HepG2 (cell line): ENCODE data around the gene SLC25A22. TPM values are rescaled to one million over a fixed set of nuclear protein-coding genes. Genes with fewer than 3 reads are reported as not detected.

ENCODE experiments used
- ATAD3A ChIP-seq: sonication (generic); formaldehyde crosslinking; IDR thresholded peaks from 2 replicates; pipeline ENCODE4 v1.4.0; 2020; ENCODE audit warnings: missing genetic modification reagents
- DNMT3B ChIP-seq: conservative IDR thresholded peaks from 2 replicates; pipeline ENCODE4 v1.6.1; 2016; ENCODE audit warnings: missing biosample characterization, control low read depth
- FOXC1 ChIP-seq: sonication (generic); formaldehyde crosslinking; IDR thresholded peaks from 2 replicates; pipeline ENCODE4 v1.8.0; 2022; ENCODE audit warnings: mild to moderate bottlenecking, missing genetic modification reagents, borderline replicate concordance
- FOXM1 ChIP-seq: sonication (generic); formaldehyde crosslinking; IDR thresholded peaks from 2 replicates; pipeline ENCODE4 v1.5.0; 2020; ENCODE audit warnings: missing genetic modification reagents
- HOXA3 ChIP-seq: sonication (generic); formaldehyde crosslinking; IDR thresholded peaks from 2 replicates; pipeline ENCODE4 v1.5.0; 2020; ENCODE audit warnings: missing genetic modification reagents
- NFYB ChIP-seq: sonication (generic); formaldehyde crosslinking; IDR thresholded peaks from 2 replicates; pipeline ENCODE4 v1.4.0; 2020; ENCODE audit warnings: missing genetic modification reagents
- NR3C1 ChIP-seq: sonication (generic); formaldehyde crosslinking; IDR thresholded peaks from 2 replicates; pipeline ENCODE4 v1.4.0; 2020; ENCODE audit warnings: missing genetic modification reagents
- RFXAP ChIP-seq: sonication (generic); formaldehyde crosslinking; IDR thresholded peaks from 2 replicates; pipeline ENCODE4 v1.4.0; 2020; ENCODE audit warnings: missing genetic modification reagents, borderline replicate concordance
- SNAI1 ChIP-seq: sonication (generic); formaldehyde crosslinking; IDR thresholded peaks from 2 replicates; pipeline ENCODE4 v1.5.0; 2020; ENCODE audit warnings: mild to moderate bottlenecking, missing genetic modification reagents, borderline replicate concordance
- SYNCRIP ChIP-seq: fragments of 200-400 bp; formaldehyde crosslinking; IDR thresholded peaks from 2 replicates; pipeline ENCODE4 v1.6.1; 2018; ENCODE audit warnings: mild to moderate bottlenecking, low read depth, low read length; ENCODE audit not compliant: insufficient read depth
- TBP ChIP-seq: sonication (generic); formaldehyde crosslinking; IDR thresholded peaks from 2 replicates; pipeline ENCODE4 v1.5.0; 2020; ENCODE audit warnings: missing genetic modification reagents
- TRIM24 ChIP-seq: sonication (generic); formaldehyde crosslinking; IDR thresholded peaks from 2 replicates; pipeline ENCODE4 v1.8.0; 2022; ENCODE audit warnings: mild to moderate bottlenecking, missing genetic modification reagents
- ZNF207 ChIP-seq: fragments of 450-650 bp; IDR thresholded peaks from 2 replicates; pipeline ENCODE4 v1.6.1; 2016; ENCODE audit warnings: antibody characterized with exemption, borderline replicate concordance
- ZNF260 ChIP-seq: sonication (generic); formaldehyde crosslinking; IDR thresholded peaks from 2 replicates; pipeline ENCODE4 v1.4.0; 2020; ENCODE audit warnings: missing genetic modification reagents, low read depth, mild to moderate bottlenecking, borderline replicate concordance
- ZNF264 ChIP-seq: sonication (generic); formaldehyde crosslinking; IDR thresholded peaks from 2 replicates; pipeline ENCODE4 v1.4.0; 2020; ENCODE audit warnings: missing genetic modification reagents
- ZNF30 ChIP-seq: sonication (generic); formaldehyde crosslinking; IDR thresholded peaks from 2 replicates; pipeline ENCODE4 v1.5.0; 2020; ENCODE audit warnings: mild to moderate bottlenecking, missing genetic modification reagents
- ZNF326 ChIP-seq: sonication (generic); formaldehyde crosslinking; IDR thresholded peaks from 2 replicates; pipeline ENCODE4 v1.4.0; 2020; ENCODE audit warnings: missing genetic modification reagents, borderline replicate concordance
- ZNF432 ChIP-seq: sonication (generic); formaldehyde crosslinking; IDR thresholded peaks from 2 replicates; pipeline ENCODE4 v1.5.0; 2020; ENCODE audit warnings: missing genetic modification reagents, mild to moderate bottlenecking, borderline replicate concordance
- ZNF546 ChIP-seq: sonication (generic); formaldehyde crosslinking; conservative IDR thresholded peaks from 2 replicates; pipeline ENCODE4 v1.8.1; 2023; ENCODE audit warnings: mild to moderate bottlenecking, missing genetic modification reagents
- ZNF720 ChIP-seq: sonication (generic); formaldehyde crosslinking; IDR thresholded peaks from 2 replicates; pipeline ENCODE4 v1.4.0; 2020; ENCODE audit warnings: missing genetic modification reagents
- ZNF83 ChIP-seq: sonication (generic); formaldehyde crosslinking; IDR thresholded peaks from 2 replicates; pipeline ENCODE4 v1.4.0; 2020; ENCODE audit warnings: missing genetic modification reagents, mild to moderate bottlenecking, borderline replicate concordance
- polyA plus RNA-seq, 8 experiments: library from polyadenylated mRNA; depleted of rRNA in 3 of 8; stranded (reverse) in 7 of 8; unstranded in 1 of 8; fragments of >200 nt; fragmentation: Illumina TruSeq in 4 of 8; extraction: Trizol in 4 of 8; gene quantifications; 2 replicates each; pipeline versions ENCODE4 v1.2.1 to v1.2.3, GENCODE V29; 2011 to 2016; ENCODE audit warnings: low read depth in 4 of 8, missing spikeins in 1 of 8, mixed read lengths in 1 of 8; ENCODE audit not compliant: insufficient read depth in 1 of 8
- total RNA-seq, 5 experiments: library from RNA; depleted of rRNA; stranded (reverse); fragments of >200 nt; fragmentation: Illumina TruSeq; extraction: Trizol; gene quantifications; 2 replicates each; pipeline ENCODE4 v1.2.3, GENCODE V29; 2016; ENCODE audit warnings: low read depth in 1 of 5
- TF ChIP-seq, protein P1 (sequence below), 2 experiments: fragments of 450-650 bp in 1 of 2; sonication (generic) in 1 of 2; formaldehyde crosslinking; IDR thresholded peaks; 2 replicates each; pipeline versions ENCODE4 v1.5.0 to v1.8.0; 2020 to 2022; ENCODE audit warnings: mild to moderate bottlenecking in 1 of 2, missing genetic modification reagents in 1 of 2
- TF ChIP-seq, protein P2 (sequence below): sonication (generic); formaldehyde crosslinking; IDR thresholded peaks from 2 replicates; pipeline ENCODE4 v1.5.0; 2020; ENCODE audit warnings: missing genetic modification reagents, mild to moderate bottlenecking, borderline replicate concordance
- TF ChIP-seq, protein P3 (sequence below): sonication (generic); formaldehyde crosslinking; IDR thresholded peaks from 2 replicates; pipeline ENCODE4 v1.5.1; 2020; ENCODE audit warnings: missing genetic modification reagents, mild to moderate bottlenecking, borderline replicate concordance
- TF ChIP-seq, protein P4 (sequence below): sonication (generic); formaldehyde crosslinking; IDR thresholded peaks from 2 replicates; pipeline ENCODE4 v1.5.0; 2020; ENCODE audit warnings: missing genetic modification reagents, mild to moderate bottlenecking, borderline replicate concordance
- TF ChIP-seq, protein P5 (sequence below): sonication (generic); formaldehyde crosslinking; IDR thresholded peaks from 2 replicates; pipeline ENCODE4 v1.4.0; 2020; ENCODE audit warnings: missing genetic modification reagents, mild to moderate bottlenecking, borderline replicate concordance

The SLC25A22 gene
- total and polyA plus RNA-seq, 2 of the 13 experiments (the other 11 are each of a cell fraction or from before 2014, with no cell fraction given): 12.4 to 19.2 TPM

DNA sequence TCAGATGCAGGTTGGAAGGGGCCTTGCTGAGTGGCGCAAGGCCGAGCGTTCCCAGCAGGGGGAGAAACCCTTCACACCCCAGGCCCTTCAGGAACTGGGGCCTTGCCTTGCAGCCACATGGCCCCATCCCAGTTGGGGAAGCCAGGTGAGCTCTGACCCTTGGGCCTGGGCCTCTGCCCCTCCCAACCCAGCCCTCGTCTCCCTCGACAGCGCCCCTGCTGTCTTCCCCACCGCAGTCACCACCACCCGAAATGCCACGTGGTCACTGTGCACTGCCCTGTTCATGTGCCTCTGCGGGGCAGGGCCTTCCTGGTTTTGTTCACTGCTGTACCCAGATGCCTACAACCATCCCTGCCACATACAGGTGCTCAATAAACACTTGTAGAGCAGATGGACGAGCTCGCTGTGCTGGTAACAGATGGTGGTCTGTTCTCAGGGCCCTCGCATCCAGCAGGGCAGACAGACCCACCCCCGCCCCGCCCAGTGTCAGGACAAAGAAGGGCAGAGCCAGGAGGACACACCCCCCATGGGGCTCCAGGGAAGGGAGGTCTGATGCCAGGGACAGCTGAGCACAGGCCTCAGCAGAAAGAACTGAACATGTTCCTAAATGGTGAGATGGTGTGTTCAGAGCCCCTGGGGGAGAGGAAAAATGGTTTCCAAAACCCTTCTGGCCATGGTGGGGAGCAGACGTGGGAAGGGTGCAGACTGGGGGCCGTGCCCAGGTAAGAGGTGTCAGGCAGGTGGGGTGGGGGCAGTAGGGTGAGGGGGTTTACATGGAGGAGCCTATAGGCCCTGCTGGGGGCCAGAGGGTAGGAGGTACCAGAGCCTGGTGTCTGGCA is 40.6 kb upstream of the SLC25A22 start (continued):
- TF ChIP-seq SYNCRIP (no peak), ZNF83 (CRISPR knock-in tag) (no peak), ZNF260 (no peak), ZNF546 (CRISPR knock-in tag) (no peak), ATAD3A (CRISPR knock-in tag) (no peak), NFYB (no peak), ZNF326 (CRISPR knock-in tag) (0 out of 2 replicates have a peak, but pooled peaks have one; percentile 28), ZNF207 (no peak), HOXA3 (peak; percentile 76), ZNF432 (CRISPR knock-in tag) (no peak), NR3C1 (CRISPR knock-in tag) (no peak), FOXC1 (CRISPR knock-in tag) (peak; percentile 48; the same call in 1 of the 2 replicates), RFXAP (CRISPR knock-in tag) (no peak), TBP (CRISPR knock-in tag) (no peak), ZNF264 (no peak), SNAI1 (no peak), DNMT3B (no peak), ZNF30 (no peak), TRIM24 (CRISPR knock-in tag) (no peak), FOXM1 (CRISPR knock-in tag) (no peak), ZNF720 (no peak)
- TF ChIP-seq, protein P1, sequence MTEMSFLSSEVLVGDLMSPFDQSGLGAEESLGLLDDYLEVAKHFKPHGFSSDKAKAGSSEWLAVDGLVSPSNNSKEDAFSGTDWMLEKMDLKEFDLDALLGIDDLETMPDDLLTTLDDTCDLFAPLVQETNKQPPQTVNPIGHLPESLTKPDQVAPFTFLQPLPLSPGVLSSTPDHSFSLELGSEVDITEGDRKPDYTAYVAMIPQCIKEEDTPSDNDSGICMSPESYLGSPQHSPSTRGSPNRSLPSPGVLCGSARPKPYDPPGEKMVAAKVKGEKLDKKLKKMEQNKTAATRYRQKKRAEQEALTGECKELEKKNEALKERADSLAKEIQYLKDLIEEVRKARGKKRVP (CRISPR knock-in tag; IDR thresholded peaks at IDR 0.05): no peak
- TF ChIP-seq, protein P2, sequence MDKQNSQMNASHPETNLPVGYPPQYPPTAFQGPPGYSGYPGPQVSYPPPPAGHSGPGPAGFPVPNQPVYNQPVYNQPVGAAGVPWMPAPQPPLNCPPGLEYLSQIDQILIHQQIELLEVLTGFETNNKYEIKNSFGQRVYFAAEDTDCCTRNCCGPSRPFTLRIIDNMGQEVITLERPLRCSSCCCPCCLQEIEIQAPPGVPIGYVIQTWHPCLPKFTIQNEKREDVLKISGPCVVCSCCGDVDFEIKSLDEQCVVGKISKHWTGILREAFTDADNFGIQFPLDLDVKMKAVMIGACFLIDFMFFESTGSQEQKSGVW (CRISPR knock-in tag): no peak
- TF ChIP-seq, protein P3, sequence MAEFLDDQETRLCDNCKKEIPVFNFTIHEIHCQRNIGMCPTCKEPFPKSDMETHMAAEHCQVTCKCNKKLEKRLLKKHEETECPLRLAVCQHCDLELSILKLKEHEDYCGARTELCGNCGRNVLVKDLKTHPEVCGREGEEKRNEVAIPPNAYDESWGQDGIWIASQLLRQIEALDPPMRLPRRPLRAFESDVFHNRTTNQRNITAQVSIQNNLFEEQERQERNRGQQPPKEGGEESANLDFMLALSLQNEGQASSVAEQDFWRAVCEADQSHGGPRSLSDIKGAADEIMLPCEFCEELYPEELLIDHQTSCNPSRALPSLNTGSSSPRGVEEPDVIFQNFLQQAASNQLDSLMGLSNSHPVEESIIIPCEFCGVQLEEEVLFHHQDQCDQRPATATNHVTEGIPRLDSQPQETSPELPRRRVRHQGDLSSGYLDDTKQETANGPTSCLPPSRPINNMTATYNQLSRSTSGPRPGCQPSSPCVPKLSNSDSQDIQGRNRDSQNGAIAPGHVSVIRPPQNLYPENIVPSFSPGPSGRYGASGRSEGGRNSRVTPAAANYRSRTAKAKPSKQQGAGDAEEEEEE (CRISPR knock-in tag): no peak
- TF ChIP-seq, protein P4, sequence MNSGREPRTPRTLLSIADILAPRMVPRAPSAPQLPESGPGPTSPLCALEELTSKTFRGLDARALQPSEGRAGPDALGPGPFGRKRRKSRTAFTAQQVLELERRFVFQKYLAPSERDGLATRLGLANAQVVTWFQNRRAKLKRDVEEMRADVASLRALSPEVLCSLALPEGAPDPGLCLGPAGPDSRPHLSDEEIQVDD: no peak
- TF ChIP-seq, protein P5, sequence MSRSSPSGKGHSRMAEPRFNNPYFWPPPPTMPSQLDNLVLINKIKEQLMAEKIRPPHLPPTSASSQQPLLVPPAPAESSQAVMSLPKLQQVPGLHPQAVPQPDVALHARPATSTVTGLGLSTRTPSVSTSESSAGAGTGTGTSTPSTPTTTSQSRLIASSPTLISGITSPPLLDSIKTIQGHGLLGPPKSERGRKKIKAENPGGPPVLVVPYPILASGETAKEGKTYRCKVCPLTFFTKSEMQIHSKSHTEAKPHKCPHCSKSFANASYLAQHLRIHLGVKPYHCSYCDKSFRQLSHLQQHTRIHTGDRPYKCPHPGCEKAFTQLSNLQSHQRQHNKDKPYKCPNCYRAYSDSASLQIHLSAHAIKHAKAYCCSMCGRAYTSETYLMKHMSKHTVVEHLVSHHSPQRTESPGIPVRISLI (CRISPR knock-in tag): no peak
